Immature natural killer cell (primary cell): ENCODE results near the gene CELF2. TPM values are rescaled to one million over a fixed set of nuclear protein-coding genes. Genes with fewer than 3 reads are reported as not detected.

Experiments
- DNase-seq, 3 donors: peaks; one replicate each; pipeline ENCODE4 v3.0.0; 2022; ENCODE audit warnings: mixed read lengths in 1 of 3
- H3K27ac Mint-ChIP-seq, 6 donors: one replicate each; pipeline ENCODE4 v1.8.0; 2020; ENCODE audit warnings: mixed read lengths in 6 of 6, mild to moderate bottlenecking in 5 of 6, inconsistent platforms in 4 of 6, moderate library complexity in 3 of 6
- H3K27me3 Mint-ChIP-seq, 3 donors: one replicate each; pipeline ENCODE4 v1.8.0; 2020 to 2021; ENCODE audit warnings: low read depth in 3 of 3, mild to moderate bottlenecking in 3 of 3, mixed read lengths in 3 of 3, moderate library complexity in 3 of 3, inconsistent platforms in 1 of 3
- H3K36me3 Mint-ChIP-seq, 3 donors: one replicate each; pipeline ENCODE4 v1.8.0; 2020; ENCODE audit warnings: mixed read lengths in 3 of 3, inconsistent platforms in 2 of 3, mild to moderate bottlenecking in 2 of 3
- H3K4me1 Mint-ChIP-seq, 2 donors: one replicate each; pipeline ENCODE4 v1.8.0; 2020; ENCODE audit warnings: inconsistent platforms in 2 of 2, mild to moderate bottlenecking in 2 of 2, mixed read lengths in 2 of 2, moderate library complexity in 1 of 2
- H3K4me3 Mint-ChIP-seq, 5 donors: one replicate each; pipeline ENCODE4 v1.8.0; 2020; ENCODE audit warnings: mild to moderate bottlenecking in 5 of 5, mixed read lengths in 5 of 5, inconsistent platforms in 3 of 5, moderate library complexity in 3 of 5
- H3K9me3 Mint-ChIP-seq, 6 donors: one replicate each; pipeline ENCODE4 v1.8.0; 2020; ENCODE audit warnings: mild to moderate bottlenecking in 6 of 6, mixed read lengths in 6 of 6, inconsistent platforms in 4 of 6, moderate library complexity in 3 of 6
- polyA plus RNA-seq, 3 donors: library from polyadenylated mRNA; unstranded; fragments of 300-500 nt; fragmentation: Illumina TruSeq; gene quantifications; one replicate each; pipeline ENCODE4 v1.2.3, GENCODE V29; 2021

Gene CELF2
- polyA plus RNA-seq, 3 donors from 2014 or later, result 64.2 to 174 (median 95.4) TPM

GRCh38 chr10:11328264-11329061 is 310.8 kb downstream of the CELF2 start:
- H3K36me3 Mint-ChIP-seq, result peaks cover 20 to 78% (median 48%) of the 10 kb centered on the region in 3 donors
- H3K4me3 Mint-ChIP-seq, result no peak overlapping the region
- H3K4me1 Mint-ChIP-seq, result peaks cover 27 to 46% of the 10 kb centered on the region in 2 donors
- H3K27ac Mint-ChIP-seq, result peak overlapping the region; percentile 35 to 82 (median 76)
- no peak for DNase-seq
- H3K9me3 Mint-ChIP-seq, result no peaks in the 10 kb centered on the region
- peaks cover 13 to 31% (median 31%) of the 10 kb centered on the region in 3 donors for H3K27me3 Mint-ChIP-seq

GRCh38 chr10:11329062-11329673 is 311.5 kb downstream of the CELF2 start:
- H3K4me1 Mint-ChIP-seq, result peaks cover 26 to 46% of the 10 kb centered on the region in 2 donors
- H3K27me3 Mint-ChIP-seq, result peaks cover 13 to 31% (median 31%) of the 10 kb centered on the region in 3 donors
- DNase-seq, result no peak
- peaks cover 20 to 72% (median 44%) of the 10 kb centered on the region in 3 donors for H3K36me3 Mint-ChIP-seq
- peak overlapping the region; percentile 35 to 82 (median 72) for H3K27ac Mint-ChIP-seq
- H3K4me3 Mint-ChIP-seq, result no peak overlapping the region
- no peaks in the 10 kb centered on the region for H3K9me3 Mint-ChIP-seq

GRCh38 chr10:11330383-11331045 is 312.8 kb downstream of the CELF2 start:
- Mint-ChIP-seq H3K4me1 (peaks cover 25 to 56% of the 10 kb centered on the region in 2 donors), H3K9me3 (no peaks in the 10 kb centered on the region), H3K4me3 (no peak overlapping the region), H3K27ac (peak overlapping the region; percentile 4 to 83 (median 55)), H3K27me3 (peaks cover 21 to 35% (median 34%) of the 10 kb centered on the region in 3 donors), H3K36me3 (peaks cover 26 to 70% (median 46%) of the 10 kb centered on the region in 3 donors)
- DNase-seq, result no peak

- peak overlapping the region in 2 of 6 donors; percentile 23 to 71 for H3K27ac Mint-ChIP-seq
- no peak for DNase-seq
- no peaks in the 10 kb centered on the region for H3K9me3 Mint-ChIP-seq
- peaks cover 25 to 50% of the 10 kb centered on the region in 2 donors for H3K4me1 Mint-ChIP-seq
- H3K36me3 Mint-ChIP-seq, result peaks cover 22 to 65% (median 40%) of the 10 kb centered on the region in 3 donors
- peaks cover 22 to 36% (median 31%) of the 10 kb centered on the region in 3 donors for H3K27me3 Mint-ChIP-seq
- no peak overlapping the region for H3K4me3 Mint-ChIP-seq
Measured at GRCh38 chr10:11331046-11331577, 313.4 kb downstream of the CELF2 start.

GRCh38 chr10:11331726-11332125 is 314.1 kb downstream of the CELF2 start:
- Mint-ChIP-seq H3K4me3 (no peak overlapping the region), H3K9me3 (no peaks in the 10 kb centered on the region), H3K36me3 (peaks cover 19 to 61% (median 38%) of the 10 kb centered on the region in 3 donors), H3K4me1 (peaks cover 28 to 52% of the 10 kb centered on the region in 2 donors), H3K27me3 (peaks cover 20 to 36% (median 31%) of the 10 kb centered on the region in 3 donors), H3K27ac (peak overlapping the region; percentile 22 to 88 (median 80))
- DNase-seq, result no peak

GRCh38 chr10:11332846-11333245 is 315.2 kb downstream of the CELF2 start:
- no peak for DNase-seq
- H3K27me3 Mint-ChIP-seq, result peaks cover 22 to 39% (median 37%) of the 10 kb centered on the region in 3 donors
- H3K4me3 Mint-ChIP-seq, result peak overlapping the region in 2 of 5 donors; percentile 2 to 28
- H3K36me3 Mint-ChIP-seq, result peaks cover 16 to 53% (median 32%) of the 10 kb centered on the region in 3 donors
- H3K4me1 Mint-ChIP-seq, result peaks cover 32 to 62% of the 10 kb centered on the region in 2 donors
- peak overlapping the region; percentile 45 to 88 (median 73) for H3K27ac Mint-ChIP-seq
- no peaks in the 10 kb centered on the region for H3K9me3 Mint-ChIP-seq

GRCh38 chr10:11334436-11334835 is 316.8 kb downstream of the CELF2 start:
- H3K9me3 Mint-ChIP-seq, result no peaks in the 10 kb centered on the region
- peaks cover 35 to 72% of the 10 kb centered on the region in 2 donors for H3K4me1 Mint-ChIP-seq
- H3K36me3 Mint-ChIP-seq, result peaks cover 10 to 42% (median 26%) of the 10 kb centered on the region in 3 donors
- peak overlapping the region; percentile 63 to 86 (median 81) for H3K27ac Mint-ChIP-seq
- H3K4me3 Mint-ChIP-seq, result peak overlapping the region in 1 of 5 donors; percentile 17
- DNase-seq, result no peak
- peaks cover 31 to 42% (median 40%) of the 10 kb centered on the region in 3 donors for H3K27me3 Mint-ChIP-seq

GRCh38 chr10:11335167-11335652 is 317.5 kb downstream of the CELF2 start:
- Mint-ChIP-seq H3K4me3 (peak overlapping the region in 1 of 5 donors; percentile 13), H3K4me1 (peaks cover 35 to 67% of the 10 kb centered on the region in 2 donors), H3K27me3 (peaks cover 31 to 46% (median 41%) of the 10 kb centered on the region in 3 donors), H3K27ac (peak overlapping the region; percentile 63 to 86 (median 78)), H3K9me3 (no peaks in the 10 kb centered on the region), H3K36me3 (peaks cover 10 to 37% (median 22%) of the 10 kb centered on the region in 3 donors)
- DNase-seq, result no peak

- H3K27ac Mint-ChIP-seq, result peak overlapping the region in 5 of 6 donors; percentile 63 to 86 (median 77)
- peaks cover 10 to 31% (median 17%) of the 10 kb centered on the region in 3 donors for H3K36me3 Mint-ChIP-seq
- DNase-seq, result no peak
- peaks cover 36 to 61% of the 10 kb centered on the region in 2 donors for H3K4me1 Mint-ChIP-seq
- H3K4me3 Mint-ChIP-seq, result no peak overlapping the region
- H3K9me3 Mint-ChIP-seq, result no peaks in the 10 kb centered on the region
- peaks cover 31 to 48% (median 36%) of the 10 kb centered on the region in 3 donors for H3K27me3 Mint-ChIP-seq
Measured at GRCh38 chr10:11335881-11336430, 318.3 kb downstream of the CELF2 start.

GRCh38 chr10:11336722-11337162 is 319.1 kb downstream of the CELF2 start:
- Mint-ChIP-seq H3K4me1 (peaks cover 35 to 57% of the 10 kb centered on the region in 2 donors), H3K27ac (peak overlapping the region; percentile 26 to 77 (median 69)), H3K36me3 (peaks cover 6 to 28% (median 17%) of the 10 kb centered on the region in 3 donors), H3K4me3 (peak overlapping the region in 1 of 5 donors; percentile 28), H3K9me3 (no peaks in the 10 kb centered on the region), H3K27me3 (peaks cover 31 to 48% (median 36%) of the 10 kb centered on the region in 3 donors)
- DNase-seq, result no peak

GRCh38 chr10:11337516-11337915 is 319.8 kb downstream of the CELF2 start:
- DNase-seq, result no peak
- Mint-ChIP-seq H3K27ac (peak overlapping the region; percentile 26 to 77 (median 69)), H3K4me1 (peaks cover 33 to 49% of the 10 kb centered on the region in 2 donors), H3K9me3 (no peaks in the 10 kb centered on the region), H3K36me3 (peaks cover 6 to 22% (median 17%) of the 10 kb centered on the region in 3 donors), H3K4me3 (no peak overlapping the region), H3K27me3 (peaks cover 31 to 48% (median 36%) of the 10 kb centered on the region in 3 donors)

GRCh38 chr10:11338160-11338844 is 320.6 kb downstream of the CELF2 start:
- peaks cover 29 to 48% (median 31%) of the 10 kb centered on the region in 3 donors for H3K27me3 Mint-ChIP-seq
- no peaks in the 10 kb centered on the region for H3K9me3 Mint-ChIP-seq
- peaks cover 28 to 49% of the 10 kb centered on the region in 2 donors for H3K4me1 Mint-ChIP-seq
- peak overlapping the region; percentile 28 to 77 (median 64) for H3K27ac Mint-ChIP-seq
- no peak for DNase-seq
- H3K36me3 Mint-ChIP-seq, result peaks cover 6 to 16% (median 12%) of the 10 kb centered on the region in 3 donors
- H3K4me3 Mint-ChIP-seq, result no peak overlapping the region
